Calu3 (cell line): ENCODE data around the gene CASP3. TPM values are rescaled to one million over a fixed set of nuclear protein-coding genes. Genes with fewer than 3 reads are reported as not detected.

Experiments used
- BruUV-seq: library from RNA; stranded (reverse); fragments of 400-500 nt; replicated peaks from 2 replicates; lab custom pipeline; 2021; lab: Mats Ljungman, UMichigan
- CTCF ChIA-PET: fragments of 300-600 bp; sonication (Branson Sonifier 250); formaldehyde crosslinking; loops from one replicate; lab custom pipeline; 2022; ENCODE audit warnings: antibody characterized with exemption; lab: Charles Lee
- DNase-seq: peaks from one replicate; pipeline ENCODE4 v3.0.0; 2022
- H3K27ac Mint-ChIP-seq: one replicate; pipeline ENCODE4 v1.8.0; 2022; ENCODE audit warnings: mixed read lengths; ENCODE audit not compliant: unreplicated experiment
- H3K27me3 Mint-ChIP-seq: one replicate; pipeline ENCODE4 v1.8.0; 2022; ENCODE audit warnings: mixed read lengths; ENCODE audit not compliant: unreplicated experiment
- H3K36me3 Mint-ChIP-seq: one replicate; pipeline ENCODE4 v1.8.0; 2022; ENCODE audit warnings: mild to moderate bottlenecking, moderate library complexity, mixed read lengths; ENCODE audit not compliant: insufficient read depth, unreplicated experiment
- H3K4me1 Mint-ChIP-seq: one replicate; pipeline ENCODE4 v1.8.0; 2022; ENCODE audit warnings: mild to moderate bottlenecking, low read depth, mixed read lengths; ENCODE audit not compliant: unreplicated experiment
- H3K4me3 Mint-ChIP-seq: one replicate; pipeline ENCODE4 v1.8.0; 2022; ENCODE audit warnings: mild to moderate bottlenecking, low read depth, moderate library complexity, mixed read lengths; ENCODE audit not compliant: unreplicated experiment
- H3K9me3 Mint-ChIP-seq: one replicate; pipeline ENCODE4 v1.8.0; 2022; ENCODE audit warnings: low read depth, mixed read lengths; ENCODE audit not compliant: unreplicated experiment
- intact Hi-C: fragments of 100-400 bp; cut with micrococcal nuclease; formaldehyde crosslinking; loops from one replicate; pipeline ENCODE4 v1.10.0; 2022; ENCODE audit not compliant: unreplicated experiment
- total RNA-seq: library from RNA; stranded (reverse); gene quantifications from 2 replicates; pipeline ENCODE4 v1.2.3, GENCODE V29; 2022
- TF ChIP-seq, protein P1 (sequence below): fragments of 200-600 bp; IDR thresholded peaks from one replicate; pipeline ENCODE4 v1.8.0; 2022; ENCODE audit warnings: antibody characterized with exemption; ENCODE audit not compliant: unreplicated experiment

CASP3 gene
- total RNA-seq, 1 experiment from 2014 or later: 22.2 TPM

DNA sequence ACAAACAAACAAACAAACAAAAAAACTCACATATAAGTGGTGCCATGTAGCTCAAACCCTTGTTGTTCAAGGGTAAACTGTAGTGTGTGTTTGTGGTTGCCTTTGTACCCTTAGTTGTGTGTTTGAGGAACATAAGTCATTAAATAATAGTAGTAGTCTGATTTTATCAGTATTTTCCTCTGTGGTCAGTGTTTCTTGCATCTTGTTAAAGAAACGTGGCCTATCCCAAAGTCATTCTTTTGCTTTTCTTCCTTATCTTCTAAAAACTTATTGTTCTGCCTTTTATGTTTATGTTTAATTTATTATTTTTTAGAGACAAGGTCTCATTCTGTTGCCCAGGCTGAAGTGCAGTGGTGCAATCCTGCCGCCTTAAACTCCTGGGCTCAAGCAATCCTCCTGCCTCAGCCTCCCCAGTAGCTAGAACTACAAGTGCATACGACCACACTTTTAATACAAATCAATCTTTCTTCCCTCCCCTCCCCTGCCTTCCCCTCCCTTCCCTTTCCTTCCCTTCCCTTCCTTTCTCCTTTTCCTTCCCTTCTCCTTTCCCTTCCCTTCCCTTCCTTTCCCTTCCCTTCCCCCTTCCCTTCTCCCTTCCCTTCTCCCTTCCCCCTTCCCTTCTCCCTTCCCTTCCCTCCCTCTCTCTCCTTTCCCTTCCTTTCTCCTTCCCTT is 26.7 kb upstream of the CASP3 start:
- no TSS peak for BruUV-seq
- H3K4me3 Mint-ChIP-seq: no peak overlapping the region
- H3K27me3 Mint-ChIP-seq: no peaks in the 10 kb centered on the region
- H3K4me1 Mint-ChIP-seq: peaks cover 5% of the 10 kb centered on the region
- no peak overlapping the region for H3K27ac Mint-ChIP-seq
- DNase-seq: no peak
- no peaks in the 10 kb centered on the region for H3K9me3 Mint-ChIP-seq
- intact Hi-C loops: no loop called here
- TF ChIP-seq, protein P1, sequence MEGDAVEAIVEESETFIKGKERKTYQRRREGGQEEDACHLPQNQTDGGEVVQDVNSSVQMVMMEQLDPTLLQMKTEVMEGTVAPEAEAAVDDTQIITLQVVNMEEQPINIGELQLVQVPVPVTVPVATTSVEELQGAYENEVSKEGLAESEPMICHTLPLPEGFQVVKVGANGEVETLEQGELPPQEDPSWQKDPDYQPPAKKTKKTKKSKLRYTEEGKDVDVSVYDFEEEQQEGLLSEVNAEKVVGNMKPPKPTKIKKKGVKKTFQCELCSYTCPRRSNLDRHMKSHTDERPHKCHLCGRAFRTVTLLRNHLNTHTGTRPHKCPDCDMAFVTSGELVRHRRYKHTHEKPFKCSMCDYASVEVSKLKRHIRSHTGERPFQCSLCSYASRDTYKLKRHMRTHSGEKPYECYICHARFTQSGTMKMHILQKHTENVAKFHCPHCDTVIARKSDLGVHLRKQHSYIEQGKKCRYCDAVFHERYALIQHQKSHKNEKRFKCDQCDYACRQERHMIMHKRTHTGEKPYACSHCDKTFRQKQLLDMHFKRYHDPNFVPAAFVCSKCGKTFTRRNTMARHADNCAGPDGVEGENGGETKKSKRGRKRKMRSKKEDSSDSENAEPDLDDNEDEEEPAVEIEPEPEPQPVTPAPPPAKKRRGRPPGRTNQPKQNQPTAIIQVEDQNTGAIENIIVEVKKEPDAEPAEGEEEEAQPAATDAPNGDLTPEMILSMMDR: no peak
- CTCF ChIA-PET: no interaction called here
- peaks cover 10% of the 10 kb centered on the region for H3K36me3 Mint-ChIP-seq

DNA sequence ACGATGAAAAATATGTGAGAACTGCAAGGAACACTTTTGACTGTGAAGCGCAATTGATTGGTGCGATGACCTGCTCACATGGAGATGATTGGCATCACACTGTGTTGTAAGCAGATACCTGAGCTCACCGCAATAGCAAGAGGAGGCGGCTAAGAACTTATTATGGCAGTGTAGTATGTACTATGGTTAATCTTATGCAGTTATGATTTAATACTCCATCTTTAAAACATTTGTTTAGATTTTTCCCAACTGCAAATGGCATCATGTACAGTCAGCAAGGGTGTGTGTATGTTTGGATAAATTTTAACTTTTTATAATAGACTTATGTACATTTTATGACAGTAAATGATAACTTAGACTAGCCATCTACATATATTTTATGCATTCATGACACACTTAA is 25.8 kb upstream of the CASP3 start:
- H3K27me3 Mint-ChIP-seq: no peaks in the 10 kb centered on the region
- CTCF ChIA-PET: no interaction called here
- TF ChIP-seq, protein P1: no peak
- no peaks in the 10 kb centered on the region for H3K4me1 Mint-ChIP-seq
- H3K9me3 Mint-ChIP-seq: no peaks in the 10 kb centered on the region
- no TSS peak for BruUV-seq
- peaks cover 10% of the 10 kb centered on the region for H3K36me3 Mint-ChIP-seq
- H3K4me3 Mint-ChIP-seq: no peak overlapping the region
- no peak overlapping the region for H3K27ac Mint-ChIP-seq
- intact Hi-C loops: no loop called here
- DNase-seq: no peak

DNA sequence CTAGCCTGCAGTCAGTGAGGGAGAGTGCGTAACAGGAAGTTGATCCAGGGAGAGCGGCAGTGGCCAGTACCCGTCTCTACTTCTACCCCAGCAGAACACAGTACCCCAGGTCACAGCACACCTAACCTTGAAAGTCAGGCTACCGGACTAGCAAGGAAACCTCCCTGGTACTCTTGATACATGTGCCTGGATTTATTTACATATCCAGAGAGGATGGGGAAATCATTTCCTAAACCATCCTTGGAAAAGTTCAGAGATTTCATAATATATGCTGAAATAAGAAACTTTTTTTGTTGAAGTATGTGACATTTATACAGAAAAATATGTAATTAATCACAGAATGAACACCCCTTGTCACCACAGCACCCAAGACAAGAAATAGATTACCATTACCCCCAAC is 24.8 kb upstream of the CASP3 start:
- peaks cover 10% of the 10 kb centered on the region for H3K36me3 Mint-ChIP-seq
- no peak for DNase-seq
- no peaks in the 10 kb centered on the region for H3K4me1 Mint-ChIP-seq
- CTCF ChIA-PET: no interaction called here
- no peak overlapping the region for H3K27ac Mint-ChIP-seq
- H3K4me3 Mint-ChIP-seq: no peak overlapping the region
- TF ChIP-seq, protein P1: no peak
- no peaks in the 10 kb centered on the region for H3K27me3 Mint-ChIP-seq
- no peaks in the 10 kb centered on the region for H3K9me3 Mint-ChIP-seq
- intact Hi-C loops: no loop called here
- no TSS peak for BruUV-seq

DNA sequence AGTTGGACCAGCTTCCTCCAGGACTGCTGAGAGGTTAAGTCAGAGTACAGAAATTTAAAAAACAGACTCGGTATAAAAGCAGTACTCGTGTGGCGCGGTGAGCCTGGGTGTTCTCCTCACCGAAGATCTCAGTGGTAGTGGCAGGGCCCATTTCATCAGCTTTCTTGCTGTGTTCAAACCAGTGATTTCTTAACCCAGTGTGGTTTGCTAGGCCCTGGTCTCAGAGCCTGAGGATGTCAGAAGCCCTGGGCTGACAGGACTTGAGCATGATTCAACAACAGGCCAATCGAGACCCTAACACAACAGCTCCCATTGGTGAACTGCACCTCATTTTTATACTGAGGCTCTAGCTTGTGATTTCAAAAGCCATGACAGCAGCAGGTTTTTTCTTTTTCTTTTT is 23.5 kb upstream of the CASP3 start:
- Mint-ChIP-seq H3K9me3 (no peaks in the 10 kb centered on the region), H3K4me1 (no peaks in the 10 kb centered on the region), H3K27ac (no peak overlapping the region), H3K27me3 (no peaks in the 10 kb centered on the region), H3K4me3 (no peak overlapping the region), H3K36me3 (peaks cover 10% of the 10 kb centered on the region)
- no TSS peak for BruUV-seq
- intact Hi-C loops: no loop called here
- CTCF ChIA-PET: interaction anchor here (0.6 kb wide), 1 partner anchor 411 kb away, joined by 3 read pairs; no protein-coding TSS in a partner anchor
- no peak for DNase-seq
- TF ChIP-seq, protein P1: no peak
